ENCODE measurements around the gene SNRPD1. TPM values are rescaled to one million over a fixed set of nuclear protein-coding genes. Genes with fewer than 3 reads are reported as not detected.
A peak's percentile ranks its signal among the peaks of the same experiment; 100 is the strongest.

SNRPD1 gene
- total and polyA plus RNA-seq, 9 of the 15 experiments (the other 6 are each of a cell fraction or from before 2014, with no cell fraction given), result 186 to 1,063 (median 313) TPM

- TF ChIP-seq CREB5 (CRISPR knock-in tag; IDR thresholded peaks at IDR 0.05) (no peak), TARDBP (IDR thresholded peaks at IDR 0.05) (peak; percentile 37; the same call in 1 of the 2 replicates), CEBPB (tag; IDR thresholded peaks at IDR 0.05) (peak; percentile 100), CREB3L1 (IDR thresholded peaks at IDR 0.05; ENCODE audit: borderline replicate concordance, low read depth) (peak; percentile 92), BCL6 (CRISPR knock-in tag; IDR thresholded peaks at IDR 0.05) (no peak), HIVEP1 (CRISPR knock-in tag; IDR thresholded peaks at IDR 0.05) (no peak), SREBF1 (IDR thresholded peaks at IDR 0.05; ENCODE audit: borderline replicate concordance, low read depth, low read length) (peak; percentile 65; the same call in 1 of the 2 replicates), TEAD4 (IDR thresholded peaks at IDR 0.05; ENCODE audit: low read length) (peak; percentile 47; the same call in 1 of the 2 replicates), TEAD4 (CRISPR knock-in tag; IDR thresholded peaks at IDR 0.05; ENCODE audit: borderline replicate concordance) (no peak), MYBL2 (IDR thresholded peaks at IDR 0.05; ENCODE audit: low read depth) (no peak), MYBL2 (CRISPR knock-in tag; IDR thresholded peaks at IDR 0.05; ENCODE audit: borderline replicate concordance) (no peak), GTF2E2 (tag; IDR thresholded peaks at IDR 0.05) (0 out of 2 replicates have a peak, but pooled peaks have one; percentile 61), THRB (CRISPR knock-in tag; conservative IDR thresholded peaks at IDR 0.05) (no peak), PURB (CRISPR knock-in tag; IDR thresholded peaks at IDR 0.05; ENCODE audit: low read depth) (no peak), NR1H2 (CRISPR knock-in tag; IDR thresholded peaks at IDR 0.05) (no peak), VEZF1 (CRISPR knock-in tag; IDR thresholded peaks at IDR 0.05) (peak; percentile 78), IRF2 (CRISPR knock-in tag; IDR thresholded peaks at IDR 0.05) (no peak), CBFB (CRISPR knock-in tag; IDR thresholded peaks at IDR 0.05) (peak; percentile 85; the same call in 1 of the 2 replicates), MXI1 (IDR thresholded peaks at IDR 0.05; ENCODE audit: low read depth, low read length) (peak; percentile 22; the same call in 1 of the 2 replicates), ZBTB26 (CRISPR knock-in tag; IDR thresholded peaks at IDR 0.05) (no peak), LCOR (CRISPR knock-in tag; IDR thresholded peaks at IDR 0.05) (peak; percentile 90), GATAD2A (IDR thresholded peaks at IDR 0.05) (no peak)
Observed at GRCh38 chr18:21600526-21601410, 11.3 kb upstream of the SNRPD1 start, which contains the start of gene ESCO1 (continued).

All from K562 (cell line).